Panc1 (cell line): ENCODE results near the gene ORC3.

Experiments
- POLR2AphosphoS5 ChIP-seq: IDR thresholded peaks from 2 replicates; pipeline ENCODE4 v1.6.1; 2012; ENCODE audit warnings: mild to moderate bottlenecking, low read depth, low read length, moderate library complexity
- SIN3A ChIP-seq: IDR thresholded peaks from 2 replicates; pipeline ENCODE4 v1.6.1; 2012; ENCODE audit warnings: low read depth, mild to moderate bottlenecking, low read length, moderate library complexity, borderline replicate concordance; ENCODE audit not compliant: insufficient read depth
- TCF7L2 ChIP-seq: IDR thresholded peaks from 2 replicates; pipeline ENCODE4 v1.6.1; 2011; ENCODE audit warnings: mild to moderate bottlenecking, low read depth, low read length, inconsistent platforms
- TF ChIP-seq, protein P1 (sequence below): fragments of 450-650 bp; IDR thresholded peaks from 2 replicates; pipeline ENCODE4 v1.5.1; 2017; ENCODE audit warnings: mild to moderate bottlenecking

DNA sequence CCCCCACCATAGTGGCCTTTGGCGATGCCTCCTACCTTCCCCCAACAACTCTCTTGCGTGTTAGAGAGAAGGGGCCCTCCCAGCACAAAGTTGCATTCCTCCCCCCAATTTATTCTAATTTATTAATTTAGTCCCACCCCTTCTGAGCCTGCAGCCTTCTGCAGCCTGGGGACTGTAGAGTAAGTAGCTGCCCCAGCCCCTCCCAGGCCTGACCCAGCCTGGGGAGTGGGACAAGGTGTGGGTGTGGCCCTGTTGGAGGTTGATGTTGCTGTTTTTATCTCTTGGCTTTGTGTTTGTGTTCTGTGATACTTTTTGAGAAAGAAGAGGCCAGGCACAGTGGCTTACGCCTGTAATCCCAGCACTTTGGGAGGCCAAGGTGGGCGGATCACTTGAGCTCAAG is 49.4 kb downstream of the ORC3 start:
- TF ChIP-seq, protein P1, sequence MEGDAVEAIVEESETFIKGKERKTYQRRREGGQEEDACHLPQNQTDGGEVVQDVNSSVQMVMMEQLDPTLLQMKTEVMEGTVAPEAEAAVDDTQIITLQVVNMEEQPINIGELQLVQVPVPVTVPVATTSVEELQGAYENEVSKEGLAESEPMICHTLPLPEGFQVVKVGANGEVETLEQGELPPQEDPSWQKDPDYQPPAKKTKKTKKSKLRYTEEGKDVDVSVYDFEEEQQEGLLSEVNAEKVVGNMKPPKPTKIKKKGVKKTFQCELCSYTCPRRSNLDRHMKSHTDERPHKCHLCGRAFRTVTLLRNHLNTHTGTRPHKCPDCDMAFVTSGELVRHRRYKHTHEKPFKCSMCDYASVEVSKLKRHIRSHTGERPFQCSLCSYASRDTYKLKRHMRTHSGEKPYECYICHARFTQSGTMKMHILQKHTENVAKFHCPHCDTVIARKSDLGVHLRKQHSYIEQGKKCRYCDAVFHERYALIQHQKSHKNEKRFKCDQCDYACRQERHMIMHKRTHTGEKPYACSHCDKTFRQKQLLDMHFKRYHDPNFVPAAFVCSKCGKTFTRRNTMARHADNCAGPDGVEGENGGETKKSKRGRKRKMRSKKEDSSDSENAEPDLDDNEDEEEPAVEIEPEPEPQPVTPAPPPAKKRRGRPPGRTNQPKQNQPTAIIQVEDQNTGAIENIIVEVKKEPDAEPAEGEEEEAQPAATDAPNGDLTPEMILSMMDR, result no peak
- no peak for TF ChIP-seq POLR2AphosphoS5
- no peak for TF ChIP-seq TCF7L2
- TF ChIP-seq SIN3A, result no peak
